Fibroblast of lung (primary cell): ENCODE data around the gene USP4. TPM values are rescaled to one million over a fixed set of nuclear protein-coding genes. Genes with fewer than 3 reads are reported as not detected.
A peak's percentile ranks its signal among the peaks of the same experiment; 100 is the strongest.
"Not testable (repeated sequence)": the region's sequence is repeated elsewhere in the genome, so short reads cannot be mapped to it uniquely, and the experiment has no call there.

Experiments
- DNase-seq, 2 donors: peaks; one replicate each; pipeline versions ENCODE4 v3.0.0 to v3.0.0-alpha.2; 2010; ENCODE audit warnings: low read depth in 2 of 2
- H2AFZ ChIP-seq: 2 replicates; pipeline ENCODE4 v1.5.1; 2012; ENCODE audit warnings: low read length, control low read depth, inconsistent platforms
- H3K27ac ChIP-seq: 2 replicates; pipeline ENCODE4 v1.5.1; 2011; ENCODE audit warnings: low read length, control low read depth; ENCODE audit not compliant: insufficient read depth
- H3K27me3 ChIP-seq: 2 replicates; pipeline ENCODE4 v1.5.1; 2011; ENCODE audit warnings: mild to moderate bottlenecking, low read length; ENCODE audit not compliant: control insufficient read depth, insufficient read depth
- H3K36me3 ChIP-seq: 2 replicates; pipeline ENCODE4 v1.5.1; 2011; ENCODE audit warnings: low read length; ENCODE audit not compliant: control insufficient read depth, insufficient read depth
- H3K4me1 ChIP-seq: 2 replicates; pipeline ENCODE4 v1.5.1; 2011; ENCODE audit warnings: low read length; ENCODE audit not compliant: control insufficient read depth, insufficient read depth; ENCODE audit errors: extremely low read depth
- H3K4me2 ChIP-seq: 2 replicates; pipeline ENCODE4 v1.5.1; 2011; ENCODE audit warnings: low read length, control low read depth; ENCODE audit not compliant: insufficient read depth; ENCODE audit errors: extremely low read depth
- H3K4me3 ChIP-seq, 4 experiments: fragments of 200-600 bp in 1 of 4; sonication (generic) in 1 of 4; replicated peaks in 1 of 4; 2 replicates each; pipeline ENCODE4 v1.5.1; 2011 to 2016; ENCODE audit warnings: low read length in 4 of 4, low read depth in 3 of 4, mild to moderate bottlenecking in 3 of 4, control low read depth in 2 of 4, inconsistent platforms in 1 of 4, mixed read lengths in 1 of 4; ENCODE audit not compliant: insufficient read depth in 1 of 4; ENCODE audit errors: control extremely low read depth in 1 of 4
- H3K79me2 ChIP-seq: 2 replicates; pipeline ENCODE4 v1.5.1; 2012; ENCODE audit warnings: mild to moderate bottlenecking, low read length, inconsistent platforms; ENCODE audit not compliant: control insufficient read depth, insufficient read depth
- H3K9ac ChIP-seq: 2 replicates; pipeline ENCODE4 v1.5.1; 2011; ENCODE audit warnings: mild to moderate bottlenecking, low read length, control low read depth; ENCODE audit not compliant: insufficient read depth
- H3K9me3 ChIP-seq: 2 replicates; pipeline ENCODE4 v1.5.1; 2012; ENCODE audit warnings: low read depth, low read length; ENCODE audit not compliant: control insufficient read depth, insufficient read depth
- H4K20me1 ChIP-seq: 2 replicates; pipeline ENCODE4 v1.5.1; 2011; ENCODE audit warnings: low read length; ENCODE audit not compliant: control insufficient read depth, insufficient read depth; ENCODE audit errors: extremely low read depth
- CTCF ChIP-seq, 2 donors: IDR thresholded peaks in 1 of 2; conservative IDR thresholded peaks in 1 of 2; 1 replicate in 1 of 2; 2 replicates in 1 of 2; pipeline ENCODE4 v1.5.1; 2011 to 2012; ENCODE audit warnings: low read length in 2 of 2, control low read depth in 1 of 2, inconsistent platforms in 1 of 2, low read depth in 1 of 2, mild to moderate bottlenecking in 1 of 2
- EZH2 ChIP-seq: IDR thresholded peaks from 2 replicates; pipeline ENCODE4 v1.5.1; 2012; ENCODE audit warnings: low read length, control low read depth, mild to moderate bottlenecking; ENCODE audit errors: missing control alignments
- polyA plus RNA-seq, 2 donors: library from polyadenylated mRNA; depleted of rRNA in 1 of 2; stranded (reverse) in 1 of 2; unstranded in 1 of 2; fragments of >200 nt; gene quantifications; 2 replicates each; pipeline ENCODE4 v1.2.1, GENCODE V29; 2011 to 2012; ENCODE audit warnings: missing spikeins in 1 of 2
- total RNA-seq: library from RNA; depleted of rRNA; stranded (reverse); fragments of >200 nt; gene quantifications from 2 replicates; pipeline ENCODE4 v1.2.1, GENCODE V29; 2014

Gene USP4
- total and polyA plus RNA-seq, 2 donors (not counting 1 experiment from before 2014, with no cell fraction given), result 28.7 to 47.1 TPM

DNA sequence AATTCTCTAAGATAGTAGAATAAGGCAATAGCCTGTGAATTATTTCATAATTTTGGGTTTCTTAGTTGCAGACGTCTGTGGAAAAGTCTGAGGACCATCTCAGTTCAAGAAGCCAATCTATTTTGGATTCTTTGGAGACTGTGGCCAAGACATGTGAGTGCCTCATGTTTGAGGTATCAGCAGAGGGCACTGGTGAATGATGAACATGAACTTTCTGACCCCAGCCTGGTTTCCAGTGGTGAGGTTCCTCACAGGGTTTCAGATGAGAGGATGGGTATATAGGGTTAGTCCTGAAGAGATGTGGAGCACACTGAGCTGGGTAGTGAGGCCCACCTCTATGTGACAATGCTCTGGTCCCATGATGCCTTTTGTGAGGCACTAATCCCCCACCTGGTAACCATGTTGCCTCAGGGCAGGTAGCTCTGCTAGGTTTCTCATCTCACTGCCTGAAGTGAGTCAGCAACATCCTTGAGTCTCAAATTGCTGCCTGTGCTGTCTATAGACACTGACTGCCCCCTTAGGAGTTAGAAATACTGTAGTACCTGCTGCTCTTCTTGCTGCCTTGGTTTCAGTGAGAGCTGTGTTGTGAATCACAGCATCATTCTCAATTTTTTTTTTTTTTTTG, 95.2 kb downstream of the USP4 start:
- Histone ChIP-seq H3K9ac (no peak overlapping the region), H3K9me3 (no peaks in the 10 kb centered on the region), H3K4me1 (no peaks in the 10 kb centered on the region), H3K27me3 (no peaks in the 10 kb centered on the region), H2AFZ (no peak overlapping the region), H3K27ac (no peak overlapping the region), H3K4me3 (no peak overlapping the region), H3K36me3 (peaks cover 2% of the 10 kb centered on the region), H3K79me2 (no peaks in the 10 kb centered on the region), H4K20me1 (no peaks in the 10 kb centered on the region), H3K4me2 (no peak overlapping the region)
- no peak for DNase-seq
- TF ChIP-seq EZH2 (no peak), CTCF (conservative IDR thresholded peaks at IDR 0.05 in 1 of 2, IDR thresholded peaks at IDR 0.05 in 1 of 2; ENCODE audit: low read depth in 1 of 2, low read length in 2 of 2) (no peak)

GRCh38 chr3:49240091-49240490, 99.8 kb downstream of the USP4 start:
- not testable (repeated sequence) for H2AFZ ChIP-seq, H3K4me1 ChIP-seq, H3K79me2 ChIP-seq, H3K9ac ChIP-seq, H3K4me2 ChIP-seq, H3K4me3 ChIP-seq, DNase-seq, H3K27me3 ChIP-seq, H4K20me1 ChIP-seq, H3K9me3 ChIP-seq, H3K36me3 ChIP-seq, H3K27ac ChIP-seq

GRCh38 chr3:49238274-49239127, 101.4 kb downstream of the USP4 start:
- Histone ChIP-seq H3K9ac (no peak overlapping the region), H3K4me2 (no peak overlapping the region), H3K79me2 (no peaks in the 10 kb centered on the region), H2AFZ (no peak overlapping the region), H3K27ac (peak overlapping the region; percentile 43), H3K27me3 (no peaks in the 10 kb centered on the region), H4K20me1 (no peaks in the 10 kb centered on the region), H3K9me3 (no peaks in the 10 kb centered on the region), H3K36me3 (peaks cover 1% of the 10 kb centered on the region), H3K4me1 (no peaks in the 10 kb centered on the region), H3K4me3 (no peak overlapping the region)
- no peak for TF ChIP-seq EZH2
- TF ChIP-seq CTCF (conservative IDR thresholded peaks at IDR 0.05 in 1 of 2, IDR thresholded peaks at IDR 0.05 in 1 of 2; ENCODE audit: low read depth in 1 of 2, low read length in 2 of 2), result no peak
- peak; percentile 45 to 84 for DNase-seq
